AML-193 (cell line): ENCODE results near the gene ASB16.
"Not testable (repeated sequence)": the region's sequence is repeated elsewhere in the genome, so short reads cannot be mapped to it uniquely, and the experiment has no call there.

Experiments
- DNase-seq, 2 experiments: peaks; one replicate each; lab custom pipeline; 2025; lab: John Stamatoyannopoulos, UW

ASB16 gene

GRCh38 chr17:44170499-44171201 lies at the start of gene ASB16:
ASB16 (plus strand) TSS chr17:44170704; CDS start chr17:44170790, 86 bp downstream.
- DNase-seq = no peak

- DNase-seq = no peak
These were observed 49.5 kb upstream of the ASB16 start for GRCh38 chr17:44120851-44121605.

GRCh38 chr17:44121997-44122815 lies 48.3 kb upstream of the ASB16 start:
- DNase-seq = peak; percentile 36 to 45

GRCh38 chr17:44122816-44123355 lies 47.6 kb upstream of the ASB16 start:
- DNase-seq = no peak

GRCh38 chr17:44123356-44124117 lies 47.0 kb upstream of the ASB16 start, which contains the start of gene HDAC5:
HDAC5 (minus strand) TSS chr17:44123641; CDS start chr17:44117515, 6,126 bp downstream.
- peak; percentile 97 to 99 for DNase-seq

- no peak for DNase-seq
These were observed 46.4 kb upstream of the ASB16 start for GRCh38 chr17:44124118-44124438.

- DNase-seq = no peak
These were observed 42.1 kb upstream of the ASB16 start for GRCh38 chr17:44128383-44128782.

- DNase-seq = no peak
These were observed 39.7 kb upstream of the ASB16 start for GRCh38 chr17:44130693-44131349.

GRCh38 chr17:44131372-44131771 lies 39.1 kb upstream of the ASB16 start:
- not testable (repeated sequence) for DNase-seq

GRCh38 chr17:44132275-44132821 lies 38.2 kb upstream of the ASB16 start:
- no peak for DNase-seq

GRCh38 chr17:44133918-44134476 lies 36.5 kb upstream of the ASB16 start:
- no peak for DNase-seq

- DNase-seq = peak in 1 of 2 experiments; percentile 18
These were observed 35.5 kb upstream of the ASB16 start for GRCh38 chr17:44134752-44135568.

GRCh38 chr17:44137891-44138709 lies 32.4 kb upstream of the ASB16 start:
- peak; percentile 36 to 41 for DNase-seq

GRCh38 chr17:44143921-44144320 lies 26.6 kb upstream of the ASB16 start:
- not testable (repeated sequence) for DNase-seq

GRCh38 chr17:44144966-44145739 lies 25.4 kb upstream of the ASB16 start:
- DNase-seq = no peak

- DNase-seq = no peak
These were observed 23.8 kb upstream of the ASB16 start for GRCh38 chr17:44146375-44147346.
